ES-I3 (cell line): ENCODE data around the gene FARP1.

Experiments
- H3K36me3 ChIP-seq: 2 replicates; pipeline ENCODE4 v1.6.1; 2013; ENCODE audit warnings: mild to moderate bottlenecking, low read length, control low read depth, moderate library complexity; ENCODE audit not compliant: insufficient read depth
- H3K4me1 ChIP-seq: 2 replicates; pipeline ENCODE4 v1.6.1; 2013; ENCODE audit warnings: mild to moderate bottlenecking, control low read depth, low read length; ENCODE audit not compliant: insufficient read depth
- H3K9ac ChIP-seq: 2 replicates; pipeline ENCODE4 v1.6.1; 2013; ENCODE audit warnings: low read depth, mild to moderate bottlenecking, low read length, moderate library complexity
- H3K9me3 ChIP-seq: 2 replicates; pipeline ENCODE4 v1.6.1; 2013; ENCODE audit warnings: mild to moderate bottlenecking, low read length, moderate library complexity; ENCODE audit not compliant: control insufficient read depth, insufficient read depth

The FARP1 gene

DNA sequence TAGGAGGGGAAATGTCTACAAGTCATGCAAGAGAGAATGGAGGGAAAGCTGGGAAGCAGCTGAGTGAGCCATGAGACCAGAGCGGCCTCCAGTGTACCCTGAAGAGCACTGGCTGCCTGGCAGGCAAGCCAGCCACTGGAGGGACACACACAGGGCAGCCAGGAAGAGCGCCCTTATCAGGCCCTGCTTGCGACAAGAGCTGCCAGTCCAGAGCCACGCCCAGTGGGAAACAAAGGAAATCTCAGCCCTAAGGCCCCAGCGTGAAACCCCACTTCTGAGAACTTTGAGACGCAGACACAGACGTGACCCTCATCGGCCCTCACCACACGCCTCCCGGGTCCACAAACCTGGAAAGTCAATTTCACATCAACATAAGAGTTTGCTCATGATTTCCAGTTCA is 329.0 kb downstream of the FARP1 start:
- Histone ChIP-seq H3K4me1 (peaks cover 14% of the 10 kb centered on the region), H3K9me3 (no peaks in the 10 kb centered on the region), H3K36me3 (peaks cover 16% of the 10 kb centered on the region)

DNA sequence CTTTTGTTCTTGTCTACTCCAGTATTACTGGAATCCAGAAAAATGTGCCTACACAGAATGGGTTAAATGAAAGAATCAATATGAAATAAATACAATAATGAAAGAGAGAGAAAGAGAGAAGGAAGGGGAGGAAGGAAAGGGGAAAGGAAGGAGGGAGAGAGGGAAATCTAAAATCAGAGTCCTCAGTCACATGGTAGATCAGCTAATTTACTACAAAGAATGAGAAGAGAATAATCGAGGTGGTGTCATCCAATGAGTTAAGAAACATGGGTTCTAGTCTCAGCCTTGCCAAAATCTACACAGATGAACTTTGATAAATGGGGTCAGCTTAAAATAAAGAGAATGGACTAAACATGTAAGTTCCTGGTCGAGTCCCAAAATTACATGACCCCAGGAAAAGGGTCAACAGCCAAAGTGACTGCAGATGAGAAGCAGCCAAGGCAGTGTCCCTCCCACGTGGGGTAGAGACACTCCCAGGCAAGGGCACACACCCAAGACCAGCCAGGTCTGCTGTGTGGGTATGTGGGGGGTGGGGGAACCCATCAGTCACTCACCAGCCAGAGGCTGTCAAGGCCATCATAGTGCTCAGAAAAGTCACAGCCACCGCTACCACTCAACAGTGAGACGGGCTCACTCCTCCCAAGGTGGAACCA is 330.4 kb downstream of the FARP1 start:
- Histone ChIP-seq H3K9me3 (no peaks in the 10 kb centered on the region), H3K4me1 (peaks cover 25% of the 10 kb centered on the region), H3K9ac (no peak overlapping the region), H3K36me3 (peaks cover 16% of the 10 kb centered on the region)

More for the DNA sequence above, 329.0 kb downstream of the FARP1 start:
- H3K9ac ChIP-seq = no peak overlapping the region

DNA sequence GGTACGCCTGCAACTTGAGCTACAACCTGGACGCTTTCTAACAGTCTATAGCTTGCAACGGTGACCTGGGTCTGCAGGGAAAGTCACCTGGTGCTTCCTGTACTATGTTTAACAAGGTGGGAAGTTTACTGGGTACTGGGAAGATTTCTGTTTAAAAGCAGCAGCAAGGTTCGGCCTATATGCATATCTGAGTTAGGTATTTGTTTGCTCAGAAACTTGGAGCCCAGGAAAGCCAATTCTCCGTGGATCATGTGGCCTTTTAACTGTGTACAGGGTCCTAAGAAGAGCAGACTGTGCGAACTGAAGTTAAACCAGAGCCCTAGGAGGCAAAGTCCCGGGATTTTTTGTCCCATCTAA is 330.9 kb downstream of the FARP1 start:
- H3K4me1 ChIP-seq = peaks cover 31% of the 10 kb centered on the region
- peaks cover 16% of the 10 kb centered on the region for H3K36me3 ChIP-seq
- H3K9me3 ChIP-seq = no peaks in the 10 kb centered on the region
- H3K9ac ChIP-seq = no peak overlapping the region

DNA sequence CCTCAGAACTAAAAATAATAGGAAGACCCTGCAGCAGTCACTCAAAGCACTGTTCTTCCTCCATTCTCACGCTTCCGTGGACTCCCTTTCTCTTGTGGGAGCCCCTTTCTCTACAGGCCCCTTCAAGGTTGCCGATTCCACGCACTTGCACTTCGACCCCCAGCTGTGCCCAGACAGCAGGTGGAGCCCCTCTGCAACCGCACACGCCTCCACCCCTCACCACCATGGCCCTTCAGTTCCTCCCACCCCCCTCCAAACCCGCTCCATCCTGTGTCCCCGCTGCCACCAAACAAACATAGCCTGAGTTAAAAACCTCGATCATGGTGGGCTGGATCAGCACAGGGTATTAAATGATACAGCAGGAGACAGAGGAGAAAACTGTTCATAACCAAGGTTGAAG is 331.4 kb downstream of the FARP1 start:
- peaks cover 16% of the 10 kb centered on the region for H3K36me3 ChIP-seq

DNA sequence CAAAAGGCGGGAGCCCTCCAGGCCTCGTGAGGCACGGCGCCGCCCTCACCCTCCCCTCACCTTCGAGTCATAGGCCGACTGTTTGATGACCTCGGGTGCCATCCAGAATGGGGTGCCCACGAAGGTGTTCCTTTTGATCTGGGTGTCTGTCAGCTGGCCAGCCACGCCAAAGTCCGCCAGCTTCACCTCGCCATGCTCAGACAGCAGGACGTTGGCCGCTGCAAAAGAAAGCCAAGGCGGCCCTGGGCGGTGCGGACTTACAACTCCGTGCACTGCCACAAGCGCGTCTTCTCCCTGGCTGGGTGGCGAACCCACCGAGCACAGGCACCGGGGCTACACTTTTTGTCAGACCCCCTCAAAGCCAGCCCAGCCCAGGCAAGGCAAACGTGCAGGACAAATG is 331.9 kb downstream of the FARP1 start:
- peaks cover 39% of the 10 kb centered on the region for H3K4me1 ChIP-seq

More for the DNA sequence above, 331.4 kb downstream of the FARP1 start:
- peaks cover 36% of the 10 kb centered on the region for H3K4me1 ChIP-seq
- no peaks in the 10 kb centered on the region for H3K9me3 ChIP-seq
- H3K9ac ChIP-seq = no peak overlapping the region

DNA sequence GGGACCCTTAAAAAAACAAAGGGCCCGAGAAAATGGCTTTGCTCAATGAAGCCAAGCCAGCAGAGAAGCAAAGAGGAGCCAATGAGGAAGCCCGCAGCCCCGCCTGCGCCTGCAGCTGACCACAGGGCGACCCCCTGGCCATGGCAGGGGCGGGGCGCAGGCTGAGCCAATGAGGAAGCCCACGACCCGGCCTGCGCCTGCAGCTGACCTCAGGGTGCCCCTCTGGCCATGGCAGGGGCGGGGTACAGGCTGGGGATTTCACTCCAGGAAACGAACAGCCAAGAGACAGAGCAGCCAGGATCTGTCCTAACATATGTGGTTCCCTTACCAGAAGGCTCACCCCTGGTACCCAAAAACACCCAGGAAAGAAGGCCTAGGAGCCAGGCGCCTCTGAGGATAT is 332.6 kb downstream of the FARP1 start:
- peaks cover 40% of the 10 kb centered on the region for H3K4me1 ChIP-seq
- peak overlapping the region; percentile 3; the same call in 1 of the 2 replicates for H3K9ac ChIP-seq
- H3K9me3 ChIP-seq = no peaks in the 10 kb centered on the region
- peaks cover 16% of the 10 kb centered on the region for H3K36me3 ChIP-seq

More for the DNA sequence above, 331.9 kb downstream of the FARP1 start:
- Histone ChIP-seq H3K9ac (no peak overlapping the region), H3K9me3 (no peaks in the 10 kb centered on the region), H3K36me3 (peaks cover 16% of the 10 kb centered on the region)

DNA sequence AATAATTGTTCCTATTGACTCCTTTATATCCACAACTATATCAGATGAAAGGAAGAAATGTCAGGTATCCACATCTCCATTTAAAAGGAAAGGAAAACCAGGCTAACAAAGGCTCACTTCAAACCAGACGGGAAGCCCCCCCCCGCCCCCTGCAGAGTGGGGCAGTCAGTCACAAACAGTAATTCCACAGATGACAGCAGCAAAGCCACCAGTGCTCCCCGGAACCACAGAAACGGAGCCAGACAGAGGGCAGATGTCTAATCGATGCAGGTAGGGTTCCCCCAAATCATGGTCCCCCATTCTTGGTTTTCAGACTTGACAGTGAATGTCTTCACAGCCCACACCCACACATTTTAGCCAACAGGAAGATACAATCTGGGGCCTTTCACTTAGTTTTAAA is 333.2 kb downstream of the FARP1 start:
- H3K9ac ChIP-seq = peak overlapping the region; percentile 18
- no peaks in the 10 kb centered on the region for H3K9me3 ChIP-seq
- H3K36me3 ChIP-seq = peaks cover 16% of the 10 kb centered on the region
- peaks cover 46% of the 10 kb centered on the region for H3K4me1 ChIP-seq

DNA sequence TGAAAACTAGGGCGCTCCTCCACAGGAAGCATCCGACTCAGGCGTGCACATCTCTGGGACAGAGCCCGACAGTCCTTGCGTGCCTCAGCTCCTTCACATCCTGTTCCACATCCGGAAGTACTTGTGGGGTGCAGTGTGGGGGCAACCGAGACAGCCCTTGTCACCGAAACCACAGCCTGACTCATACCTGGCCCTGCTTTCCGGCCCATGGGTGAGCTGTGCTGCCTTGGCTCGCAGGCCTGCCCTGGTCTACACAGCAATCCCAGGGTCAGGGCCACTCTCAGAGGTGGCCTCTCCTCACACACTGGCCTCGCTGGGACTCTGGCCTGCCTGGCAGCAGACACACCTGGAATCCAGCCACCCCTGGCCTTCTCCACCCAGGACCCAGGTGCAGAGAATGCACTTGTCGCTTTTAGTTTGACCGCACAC is 333.7 kb downstream of the FARP1 start:
- Histone ChIP-seq H3K9ac (peak overlapping the region; percentile 18), H3K36me3 (peaks cover 16% of the 10 kb centered on the region), H3K4me1 (peaks cover 48% of the 10 kb centered on the region), H3K9me3 (no peaks in the 10 kb centered on the region)

GRCh38 chr13:98478189-98479129 is 335.6 kb downstream of the FARP1 start:
- H3K4me1 ChIP-seq = peaks cover 58% of the 10 kb centered on the region
- no peak overlapping the region for H3K9ac ChIP-seq
- no peaks in the 10 kb centered on the region for H3K9me3 ChIP-seq
- H3K36me3 ChIP-seq = peaks cover 6% of the 10 kb centered on the region; the same call in 1 of the 2 replicates

DNA sequence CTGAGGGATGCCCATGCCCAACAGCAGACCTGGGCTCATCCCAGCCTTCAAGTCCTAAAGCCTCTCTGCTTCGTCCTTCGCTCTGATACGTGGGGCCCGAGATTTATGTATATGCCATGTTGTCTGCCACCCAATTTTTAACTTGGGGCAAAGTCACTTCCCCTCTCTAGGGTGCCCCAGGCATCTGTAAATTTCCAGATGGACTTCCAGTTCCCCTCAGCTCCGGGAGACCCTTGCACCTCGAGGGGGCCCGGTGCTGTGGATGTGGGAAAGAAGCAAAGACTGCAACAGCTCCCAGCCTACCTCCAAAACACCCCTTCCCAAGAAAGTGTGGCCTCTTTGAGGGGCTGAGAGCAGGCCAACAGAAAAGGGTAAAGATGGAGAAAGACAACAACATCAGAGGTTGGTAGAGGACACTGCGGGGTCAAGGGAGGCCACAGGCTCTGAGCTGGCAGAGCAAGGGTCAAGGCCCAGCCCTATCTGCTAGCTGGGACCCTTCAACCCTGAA is 336.7 kb downstream of the FARP1 start:
- H3K9me3 ChIP-seq = no peaks in the 10 kb centered on the region
- no peaks in the 10 kb centered on the region for H3K36me3 ChIP-seq
- no peak overlapping the region for H3K9ac ChIP-seq
- peaks cover 68% of the 10 kb centered on the region for H3K4me1 ChIP-seq

- no peak overlapping the region for H3K9ac ChIP-seq
- no peaks in the 10 kb centered on the region for H3K9me3 ChIP-seq
- peaks cover 70% of the 10 kb centered on the region for H3K4me1 ChIP-seq
- H3K36me3 ChIP-seq = no peaks in the 10 kb centered on the region
Observed at GRCh38 chr13:98480915-98481877, 338.3 kb downstream of the FARP1 start.

DNA sequence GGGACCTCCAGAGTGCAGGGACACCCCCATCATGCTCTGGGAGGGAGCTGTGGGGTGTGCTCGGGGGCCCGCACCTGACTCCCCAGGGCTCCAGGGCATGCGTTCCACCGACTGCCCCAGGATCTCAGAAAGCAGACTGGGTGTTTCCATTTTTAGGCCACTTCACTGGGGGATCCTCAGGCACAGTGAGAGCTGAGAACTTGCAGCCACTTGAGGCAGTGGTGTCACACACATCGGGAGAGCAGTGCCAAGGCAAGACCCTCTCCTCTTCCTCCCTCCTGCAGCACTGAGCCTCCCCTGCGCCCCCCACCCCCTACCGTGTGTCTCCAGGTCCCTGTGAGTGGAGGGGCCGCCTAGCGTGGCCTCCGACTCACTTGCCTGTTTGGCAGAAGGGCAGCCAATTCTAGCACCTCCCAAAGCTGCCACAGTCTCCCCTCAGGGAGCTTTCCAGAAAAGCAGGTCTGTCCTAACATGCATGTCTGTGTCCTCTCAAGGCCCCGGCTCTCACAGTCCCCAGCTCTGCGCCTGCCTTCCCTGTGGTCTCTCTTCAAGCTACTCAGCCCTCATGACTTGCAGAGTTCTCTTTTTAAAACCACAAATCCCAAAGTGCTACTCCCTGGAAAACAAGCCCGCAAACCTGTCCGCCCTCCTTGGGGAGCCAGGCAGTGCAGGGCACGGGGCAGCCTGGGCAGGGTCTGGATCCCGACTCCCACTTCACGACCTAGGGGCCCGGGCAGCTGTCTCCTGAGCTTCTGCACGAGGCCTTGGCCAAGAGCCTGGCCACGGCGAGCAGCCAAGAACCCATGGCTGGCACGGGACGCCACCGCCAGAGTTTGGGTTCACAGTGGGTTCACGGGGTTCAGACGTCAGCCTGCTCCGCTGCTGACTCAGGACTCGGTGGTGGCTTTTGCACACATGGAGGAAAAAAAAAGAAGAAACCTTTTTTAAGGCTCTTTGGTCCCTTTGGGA is 339.9 kb downstream of the FARP1 start:
- Histone ChIP-seq H3K9me3 (no peaks in the 10 kb centered on the region), H3K4me1 (peaks cover 57% of the 10 kb centered on the region), H3K9ac (no peak overlapping the region), H3K36me3 (no peaks in the 10 kb centered on the region)
